Loucy (cell line): ENCODE results near the gene ZFAND2B.

Experiments used
- H2AFZ ChIP-seq: fragments of 200-600 bp; sonication (generic); 2 replicates; pipeline ENCODE4 v1.6.0; 2016; ENCODE audit warnings: antibody characterized with exemption, mild to moderate bottlenecking, low read length, moderate library complexity
- H3F3A ChIP-seq: fragments of 200-600 bp; 2 replicates; pipeline ENCODE4 v1.6.0; 2016; ENCODE audit warnings: antibody characterized with exemption, low read depth, mild to moderate bottlenecking
- H3K27me3 ChIP-seq: fragments of 200-600 bp; sonication (generic); 2 replicates; pipeline ENCODE4 v1.6.1; 2014; ENCODE audit warnings: low read length, mild to moderate bottlenecking; ENCODE audit not compliant: insufficient read depth, poor library complexity, severe bottlenecking
- H3K36me3 ChIP-seq: fragments of 200-600 bp; sonication (generic); 2 replicates; pipeline ENCODE4 v1.6.1; 2016; ENCODE audit warnings: low read length; ENCODE audit not compliant: insufficient read depth
- H3K4me1 ChIP-seq: fragments of 200-600 bp; sonication (generic); 2 replicates; pipeline ENCODE4 v1.5.1; 2014; ENCODE audit warnings: low read length, mild to moderate bottlenecking; ENCODE audit not compliant: insufficient read depth, poor library complexity, severe bottlenecking
- H3K4me2 ChIP-seq: fragments of 200-600 bp; sonication (generic); 2 replicates; pipeline ENCODE4 v1.6.0; 2014; ENCODE audit warnings: antibody characterized with exemption, low read length, low read depth, mild to moderate bottlenecking; ENCODE audit not compliant: poor library complexity, severe bottlenecking
- H3K4me3 ChIP-seq: fragments of 200-600 bp; sonication (generic); 2 replicates; pipeline ENCODE4 v1.5.1; 2014; ENCODE audit warnings: low read length, mild to moderate bottlenecking, mixed read lengths; ENCODE audit not compliant: poor library complexity, severe bottlenecking
- H3K79me2 ChIP-seq: fragments of 200-600 bp; sonication (generic); 2 replicates; pipeline ENCODE4 v1.6.1; 2014; ENCODE audit warnings: low read length; ENCODE audit not compliant: insufficient read depth
- H3K9ac ChIP-seq: fragments of 200-600 bp; sonication (generic); 2 replicates; pipeline ENCODE4 v1.6.0; 2014; ENCODE audit warnings: mild to moderate bottlenecking, low read depth, low read length, moderate library complexity; ENCODE audit not compliant: poor library complexity, severe bottlenecking
- H3K9me2 ChIP-seq: fragments of 200-600 bp; sonication (generic); replicated peaks from 2 replicates; pipeline ENCODE4 v1.6.1; 2016; ENCODE audit warnings: low read depth, low read length, mixed read lengths
- H3K9me3 ChIP-seq: fragments of 200-600 bp; sonication (generic); 2 replicates; pipeline ENCODE4 v1.6.1; 2014; ENCODE audit warnings: mild to moderate bottlenecking, antibody characterized with exemption, low read length, low read depth; ENCODE audit not compliant: insufficient read depth
- H4K20me1 ChIP-seq: fragments of 200-600 bp; sonication (generic); 2 replicates; pipeline ENCODE4 v1.6.0; 2014; ENCODE audit warnings: antibody characterized with exemption, low read length, mild to moderate bottlenecking; ENCODE audit not compliant: insufficient read depth, poor library complexity, severe bottlenecking
- EZH2phosphoT487 ChIP-seq: fragments of 200-600 bp; IDR thresholded peaks from 2 replicates; pipeline ENCODE4 v1.6.1; 2018; ENCODE audit warnings: antibody characterized with exemption, mild to moderate bottlenecking, moderate library complexity, borderline replicate concordance
- TF ChIP-seq, protein P1 (sequence below): fragments of 200-600 bp; sonication (generic); conservative IDR thresholded peaks from 2 replicates; pipeline ENCODE4 v1.5.1; 2014; ENCODE audit warnings: mild to moderate bottlenecking, antibody characterized with exemption, low read length

The ZFAND2B gene

GRCh38 chr2:219169930-219170654 is 36.5 kb upstream of the ZFAND2B start, which contains the start of gene SLC23A3:
SLC23A3 (minus strand) TSS chr2:219170029; CDS start chr2:219169984, 45 bp downstream.
- H3K27me3 ChIP-seq, result no peaks in the 10 kb centered on the region
- no peak within 1 kb of the TSS for H2AFZ ChIP-seq
- peaks cover 3% of the 10 kb centered on the region; the same call in 1 of the 2 replicates for H3K36me3 ChIP-seq
- H4K20me1 ChIP-seq, result peaks cover 5% of the 10 kb centered on the region
- peaks cover 13% of the 10 kb centered on the region; the same call in 1 of the 2 replicates for H3K79me2 ChIP-seq
- TF ChIP-seq, protein P1, sequence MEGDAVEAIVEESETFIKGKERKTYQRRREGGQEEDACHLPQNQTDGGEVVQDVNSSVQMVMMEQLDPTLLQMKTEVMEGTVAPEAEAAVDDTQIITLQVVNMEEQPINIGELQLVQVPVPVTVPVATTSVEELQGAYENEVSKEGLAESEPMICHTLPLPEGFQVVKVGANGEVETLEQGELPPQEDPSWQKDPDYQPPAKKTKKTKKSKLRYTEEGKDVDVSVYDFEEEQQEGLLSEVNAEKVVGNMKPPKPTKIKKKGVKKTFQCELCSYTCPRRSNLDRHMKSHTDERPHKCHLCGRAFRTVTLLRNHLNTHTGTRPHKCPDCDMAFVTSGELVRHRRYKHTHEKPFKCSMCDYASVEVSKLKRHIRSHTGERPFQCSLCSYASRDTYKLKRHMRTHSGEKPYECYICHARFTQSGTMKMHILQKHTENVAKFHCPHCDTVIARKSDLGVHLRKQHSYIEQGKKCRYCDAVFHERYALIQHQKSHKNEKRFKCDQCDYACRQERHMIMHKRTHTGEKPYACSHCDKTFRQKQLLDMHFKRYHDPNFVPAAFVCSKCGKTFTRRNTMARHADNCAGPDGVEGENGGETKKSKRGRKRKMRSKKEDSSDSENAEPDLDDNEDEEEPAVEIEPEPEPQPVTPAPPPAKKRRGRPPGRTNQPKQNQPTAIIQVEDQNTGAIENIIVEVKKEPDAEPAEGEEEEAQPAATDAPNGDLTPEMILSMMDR, result no peak
- no peak for TF ChIP-seq EZH2phosphoT487
- H3K9me3 ChIP-seq, result no peaks in the 10 kb centered on the region
- no peaks in the 10 kb centered on the region for H3K9me2 ChIP-seq
- no peak within 1 kb of the TSS for H3K4me3 ChIP-seq
- H3K4me1 ChIP-seq, result peaks cover 6% of the 10 kb centered on the region
- no peaks in the 10 kb centered on the region for H3F3A ChIP-seq
- H3K9ac ChIP-seq, result no peak within 1 kb of the TSS
- H3K4me2 ChIP-seq, result no peak within 1 kb of the TSS

DNA sequence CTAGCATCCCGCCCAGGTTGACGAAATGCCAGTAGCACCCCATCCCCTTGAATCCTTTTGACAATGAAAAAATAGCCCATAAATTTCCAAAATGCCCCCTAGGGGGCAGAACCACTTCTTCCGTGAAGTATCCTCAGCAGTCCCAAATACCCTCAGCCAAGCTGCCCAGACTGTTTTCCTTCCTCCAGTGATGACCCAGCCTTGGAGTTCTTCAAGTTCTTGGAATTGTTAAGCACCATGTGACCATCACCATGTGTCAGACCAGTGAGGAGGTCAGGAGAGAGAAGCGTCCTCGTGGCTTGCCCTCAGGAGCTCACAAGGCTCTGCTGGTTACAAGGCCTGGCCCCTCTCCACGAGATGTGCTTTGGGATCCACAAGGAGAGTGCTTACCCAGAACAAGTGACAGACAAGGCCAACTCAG is 35.3 kb upstream of the ZFAND2B start:
- H3K4me3 ChIP-seq, result no peak overlapping the region

DNA sequence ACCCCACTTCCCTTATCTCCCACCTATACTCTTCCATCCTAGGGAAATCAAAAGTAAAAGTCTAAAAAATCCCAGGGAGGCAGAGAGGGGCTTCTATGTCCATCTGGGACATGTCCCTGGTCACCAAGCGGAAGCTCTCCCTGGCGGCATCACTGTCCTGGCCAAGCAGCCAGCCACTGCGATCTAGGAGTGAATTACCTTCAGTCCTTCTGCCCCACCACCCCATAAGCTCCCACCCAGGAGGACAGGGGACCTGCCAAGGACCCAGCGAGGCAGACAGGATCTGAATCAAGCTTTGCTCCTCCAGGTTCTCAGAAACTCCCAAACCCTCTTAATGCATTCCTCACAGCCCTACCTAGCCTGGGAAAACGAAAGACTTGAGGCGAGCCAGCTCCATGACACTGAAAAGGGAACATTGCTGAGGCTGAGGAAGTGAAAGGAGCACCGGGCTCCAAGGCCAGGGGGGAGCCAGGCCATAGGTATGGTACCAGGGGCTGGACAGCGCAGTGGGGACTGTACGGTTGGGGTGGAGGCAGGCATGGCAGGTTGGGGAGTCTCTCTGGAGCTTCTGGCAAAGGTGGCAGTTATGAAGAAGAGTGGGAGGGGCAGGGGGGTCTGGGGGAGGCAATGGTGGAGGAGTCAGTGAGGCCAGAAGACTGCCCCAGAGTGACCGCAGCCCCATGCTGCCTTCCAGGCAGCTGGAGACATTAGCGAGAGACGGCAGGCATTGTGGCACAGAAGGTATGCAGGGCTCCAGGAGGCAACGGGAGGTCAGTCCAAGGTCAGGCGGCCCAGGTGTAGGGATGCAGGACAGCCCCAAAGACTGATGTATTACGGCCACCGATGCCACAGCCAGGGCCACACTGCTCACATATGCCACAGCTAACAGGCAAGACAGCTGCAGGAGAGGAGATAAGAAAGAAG is 34.1 kb upstream of the ZFAND2B start:
- H3K36me3 ChIP-seq, result peaks cover 3% of the 10 kb centered on the region; the same call in 1 of the 2 replicates
- peaks cover 5% of the 10 kb centered on the region; the same call in 1 of the 2 replicates for H3F3A ChIP-seq
- no peaks in the 10 kb centered on the region for H3K9me2 ChIP-seq
- no peak for TF ChIP-seq EZH2phosphoT487
- TF ChIP-seq, protein P1, result no peak
- peaks cover 14% of the 10 kb centered on the region for H3K4me1 ChIP-seq
- H3K4me2 ChIP-seq, result no peak overlapping the region
- no peaks in the 10 kb centered on the region for H3K9me3 ChIP-seq
- H2AFZ ChIP-seq, result no peak overlapping the region
- no peak overlapping the region for H3K9ac ChIP-seq
- no peaks in the 10 kb centered on the region for H3K27me3 ChIP-seq
- peaks cover 13% of the 10 kb centered on the region for H4K20me1 ChIP-seq
- H3K4me3 ChIP-seq, result no peak overlapping the region
- H3K79me2 ChIP-seq, result peaks cover 25% of the 10 kb centered on the region

More for the DNA sequence above, 35.3 kb upstream of the ZFAND2B start:
- H3K9me2 ChIP-seq, result no peaks in the 10 kb centered on the region
- TF ChIP-seq, protein P1, result peak; percentile 79
- TF ChIP-seq EZH2phosphoT487, result no peak
- no peaks in the 10 kb centered on the region for H3F3A ChIP-seq
- H3K4me2 ChIP-seq, result no peak overlapping the region
- H3K36me3 ChIP-seq, result peaks cover 3% of the 10 kb centered on the region; the same call in 1 of the 2 replicates
- H4K20me1 ChIP-seq, result peaks cover 13% of the 10 kb centered on the region
- no peak overlapping the region for H2AFZ ChIP-seq
- no peaks in the 10 kb centered on the region for H3K9me3 ChIP-seq
- no peaks in the 10 kb centered on the region for H3K27me3 ChIP-seq
- H3K9ac ChIP-seq, result no peak overlapping the region
- peaks cover 14% of the 10 kb centered on the region for H3K4me1 ChIP-seq
- peaks cover 24% of the 10 kb centered on the region for H3K79me2 ChIP-seq
